Nephron (organoid): ENCODE data around the gene MAML1.

Experiments used
- H3K27ac Mint-ChIP-seq, 3 experiments: 2 replicates each; pipeline ENCODE4 v1.8.0; 2020; ENCODE audit warnings: mixed read lengths in 3 of 3, mild to moderate bottlenecking in 2 of 3, moderate library complexity in 1 of 3
- H3K27me3 Mint-ChIP-seq: 2 replicates; pipeline ENCODE4 v1.8.0; 2021; ENCODE audit warnings: low read depth, mild to moderate bottlenecking, moderate library complexity, mixed read lengths
- H3K36me3 Mint-ChIP-seq: 2 replicates; pipeline ENCODE4 v1.8.0; 2020; ENCODE audit warnings: low read depth, mixed read lengths
- H3K4me1 Mint-ChIP-seq: 2 replicates; pipeline ENCODE4 v1.8.0; 2020; ENCODE audit warnings: mixed read lengths
- H3K4me3 Mint-ChIP-seq, 3 experiments: 2 replicates each; pipeline ENCODE4 v1.8.0; 2020; ENCODE audit warnings: mild to moderate bottlenecking in 3 of 3, mixed read lengths in 3 of 3, moderate library complexity in 2 of 3
- H3K9me3 Mint-ChIP-seq: 2 replicates; pipeline ENCODE4 v1.8.0; 2020; ENCODE audit warnings: mixed read lengths
- CTCF ChIP-seq, 3 experiments: fragments of 200-600 bp; sonication (generic); IDR thresholded peaks; one replicate each; pipeline ENCODE4 v1.5.0; 2021; ENCODE audit warnings: antibody characterized with exemption in 3 of 3; ENCODE audit not compliant: unreplicated experiment in 3 of 3

Gene MAML1

DNA sequence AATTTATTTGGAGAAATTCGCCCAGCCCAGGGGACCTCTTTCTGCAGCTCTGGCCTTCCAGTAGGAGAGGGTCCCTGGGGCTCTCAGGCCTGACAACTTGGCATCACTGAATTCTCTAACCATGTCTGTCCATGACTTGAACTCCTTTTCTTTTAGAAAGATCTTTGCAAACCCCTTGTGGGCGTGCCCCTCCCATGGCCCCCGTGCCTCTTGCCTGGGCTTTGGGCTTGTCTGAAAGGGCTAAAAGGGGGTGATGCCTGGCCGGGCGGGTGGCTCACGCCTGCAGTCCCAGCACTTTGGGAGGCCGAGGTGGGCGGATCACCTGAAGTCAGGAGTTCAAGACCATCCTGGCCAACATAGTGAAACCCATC is 84.8 kb downstream of the MAML1 start:
- peaks cover 26% of the 10 kb centered on the region for H3K36me3 Mint-ChIP-seq
- H3K9me3 Mint-ChIP-seq = no peaks in the 10 kb centered on the region
- TF ChIP-seq CTCF (IDR thresholded peaks at IDR 0.05; ENCODE audit: unreplicated experiment in 3 of 3) = no peak
- H3K4me1 Mint-ChIP-seq = peaks cover 24% of the 10 kb centered on the region
- no peak overlapping the region for H3K27ac Mint-ChIP-seq
- peak overlapping the region; percentile 60 to 83 (median 78) for H3K4me3 Mint-ChIP-seq
- no peaks in the 10 kb centered on the region for H3K27me3 Mint-ChIP-seq

DNA sequence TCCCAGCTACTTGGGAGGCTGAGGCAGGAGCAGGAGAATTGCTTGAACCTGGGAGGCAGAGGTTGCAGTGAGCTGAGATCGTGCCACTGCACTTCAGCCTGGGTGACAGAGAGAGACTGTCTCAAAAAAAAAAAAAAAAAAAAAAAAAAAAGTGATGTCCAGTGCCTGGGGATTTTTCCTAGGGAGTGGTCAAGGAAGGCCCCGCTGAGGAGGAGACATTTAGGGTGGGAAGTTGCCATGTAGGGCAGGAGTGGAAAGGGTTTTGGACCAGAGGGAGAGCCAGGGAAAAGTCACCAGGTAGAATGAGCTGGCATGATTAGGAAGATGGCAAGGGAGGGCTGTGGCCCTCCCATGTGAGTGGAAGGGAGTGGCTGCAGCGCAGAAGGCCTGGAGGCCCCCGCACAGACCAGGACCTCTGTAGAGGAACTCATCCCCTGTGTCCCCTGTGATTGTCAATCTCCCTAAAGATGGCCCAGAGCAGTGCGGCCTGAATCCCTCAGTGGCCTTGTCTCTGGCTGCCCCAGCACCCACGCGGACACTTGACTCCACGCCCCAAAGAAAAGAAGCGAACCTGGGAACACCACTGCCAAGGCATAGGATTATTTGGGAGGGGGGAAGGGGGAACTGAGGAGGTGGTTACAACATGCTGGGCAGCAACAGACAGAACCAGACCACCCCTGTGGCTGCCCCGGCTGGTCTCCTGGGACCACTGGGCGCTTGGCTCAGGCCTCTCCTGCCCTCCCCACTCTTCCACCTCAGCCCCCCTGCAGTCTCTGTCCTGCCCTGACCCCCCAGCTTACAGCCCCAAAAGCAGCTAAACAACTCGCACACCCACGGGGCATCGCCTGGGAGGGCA is 85.5 kb downstream of the MAML1 start:
- TF ChIP-seq CTCF (IDR thresholded peaks at IDR 0.05; ENCODE audit: unreplicated experiment in 3 of 3) = no peak
- Mint-ChIP-seq H3K27me3 (no peaks in the 10 kb centered on the region), H3K27ac (peak overlapping the region; percentile 62 to 95 (median 92)), H3K4me1 (peaks cover 30% of the 10 kb centered on the region), H3K9me3 (no peaks in the 10 kb centered on the region), H3K36me3 (peaks cover 24% of the 10 kb centered on the region), H3K4me3 (peak overlapping the region; percentile 78 to 85 (median 83))

DNA sequence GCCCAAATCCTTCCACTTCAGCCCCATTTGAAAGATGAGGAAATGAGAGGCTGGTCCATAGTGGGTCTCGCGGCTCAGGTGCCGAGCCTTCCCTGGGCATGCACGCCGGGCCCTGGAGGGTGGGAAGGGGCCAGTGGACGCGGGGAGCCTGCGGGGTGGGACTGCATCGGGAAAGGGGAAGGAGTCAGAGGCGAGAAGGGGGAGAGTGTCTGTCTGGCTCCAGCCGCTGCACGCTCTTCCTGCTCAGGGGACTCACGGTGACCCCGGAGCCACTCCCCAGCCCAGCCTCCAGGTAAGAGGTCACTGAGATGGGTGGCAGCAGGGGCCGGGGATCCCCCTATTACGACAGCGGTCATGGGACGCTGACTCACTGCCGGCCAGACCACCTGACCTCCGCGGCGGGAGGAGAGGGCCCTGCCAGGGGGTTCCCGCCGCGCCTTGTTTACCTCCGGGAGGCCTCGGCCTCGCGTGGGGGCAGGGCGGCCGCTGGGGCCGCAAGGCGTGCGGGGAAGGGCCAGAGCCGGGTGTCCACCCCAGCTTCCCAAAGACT is 86.2 kb downstream of the MAML1 start:
- peak overlapping the region; percentile 60 to 92 (median 62) for H3K27ac Mint-ChIP-seq
- peak overlapping the region; percentile 78 to 85 (median 83) for H3K4me3 Mint-ChIP-seq
- no peak for TF ChIP-seq CTCF (IDR thresholded peaks at IDR 0.05; ENCODE audit: unreplicated experiment in 3 of 3)
- H3K4me1 Mint-ChIP-seq = peaks cover 31% of the 10 kb centered on the region
- H3K9me3 Mint-ChIP-seq = no peaks in the 10 kb centered on the region
- H3K36me3 Mint-ChIP-seq = peaks cover 21% of the 10 kb centered on the region
- no peaks in the 10 kb centered on the region for H3K27me3 Mint-ChIP-seq

DNA sequence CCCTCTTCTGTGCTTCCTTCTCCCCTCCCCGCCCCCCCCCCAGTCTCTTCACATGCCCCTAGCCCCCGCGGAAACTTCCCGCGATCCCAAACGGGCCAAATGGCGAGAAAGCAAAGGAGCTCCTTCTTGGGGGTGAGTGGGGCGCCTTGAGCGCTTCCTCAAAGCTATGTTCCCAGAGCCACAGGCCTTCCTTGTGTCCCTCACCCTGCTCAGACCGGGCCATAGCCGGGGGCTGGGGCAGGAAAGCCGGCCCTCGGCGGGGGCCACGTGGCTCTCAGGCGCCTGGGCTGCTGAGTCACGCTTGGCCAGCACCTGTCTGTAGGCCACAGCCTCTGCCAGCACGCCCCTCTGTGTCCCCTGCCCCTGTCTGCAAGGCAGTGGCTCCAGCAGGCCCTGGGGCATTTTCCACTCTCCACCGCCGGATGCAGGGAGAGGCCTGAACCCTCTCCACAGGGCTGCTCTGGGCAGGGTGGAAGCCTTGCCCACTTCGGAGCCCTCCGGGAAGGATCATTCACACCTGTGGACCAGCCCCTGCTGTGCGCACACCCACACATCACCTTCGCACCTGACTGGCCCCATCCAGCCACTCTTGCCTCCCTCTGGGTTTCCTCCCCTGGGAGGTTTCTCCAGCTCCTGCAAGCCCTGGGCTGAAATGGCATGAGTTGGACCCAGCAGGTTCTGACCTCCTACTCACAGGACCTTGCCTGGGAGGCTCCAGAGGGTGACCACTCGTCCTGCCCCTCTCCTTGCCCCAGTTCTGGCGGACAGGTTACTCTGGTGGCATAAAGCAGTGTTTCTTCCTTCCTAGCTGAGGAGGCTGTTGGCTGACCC is 86.9 kb downstream of the MAML1 start:
- H3K27me3 Mint-ChIP-seq = no peaks in the 10 kb centered on the region
- no peak for TF ChIP-seq CTCF (IDR thresholded peaks at IDR 0.05; ENCODE audit: unreplicated experiment in 3 of 3)
- peaks cover 31% of the 10 kb centered on the region for H3K4me1 Mint-ChIP-seq
- peak overlapping the region; percentile 85 to 97 (median 92) for H3K27ac Mint-ChIP-seq
- H3K4me3 Mint-ChIP-seq = peak overlapping the region; percentile 85 to 87 (median 85)
- H3K9me3 Mint-ChIP-seq = no peaks in the 10 kb centered on the region
- peaks cover 18% of the 10 kb centered on the region for H3K36me3 Mint-ChIP-seq

DNA sequence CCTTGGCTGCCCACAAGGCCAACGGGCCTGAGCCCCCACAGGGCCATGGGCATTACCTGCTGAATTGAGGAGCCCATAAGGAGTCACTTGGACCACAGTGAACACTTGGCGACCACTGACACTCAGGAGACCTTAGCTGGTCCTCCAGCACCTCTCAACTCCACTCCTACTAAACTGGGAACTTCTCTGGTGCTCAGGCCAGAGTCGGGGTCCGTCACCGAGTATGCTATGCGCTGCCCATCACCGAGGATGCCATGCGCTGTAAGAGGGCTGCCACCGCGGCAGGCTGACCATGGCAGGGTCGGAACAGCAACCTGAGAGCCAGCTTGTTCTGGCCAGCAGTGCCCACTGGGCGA is 87.5 kb downstream of the MAML1 start:
- Mint-ChIP-seq H3K27ac (peak overlapping the region; percentile 85 to 97 (median 92)), H3K9me3 (no peaks in the 10 kb centered on the region), H3K4me1 (peaks cover 31% of the 10 kb centered on the region), H3K36me3 (peaks cover 19% of the 10 kb centered on the region), H3K4me3 (peak overlapping the region; percentile 85 to 87 (median 85)), H3K27me3 (no peaks in the 10 kb centered on the region)
- no peak for TF ChIP-seq CTCF (IDR thresholded peaks at IDR 0.05; ENCODE audit: unreplicated experiment in 3 of 3)
